IMR-90 (cell line): ENCODE results near the gene COL25A1. TPM values are rescaled to one million over a fixed set of nuclear protein-coding genes. Genes with fewer than 3 reads are reported as not detected.

ENCODE experiments used
- ATAC-seq: fragments of 200-7000 bp; cut with Tn5 transposase; 2 replicates; pipeline ENCODE4 v1.9.1; 2020; ENCODE audit warnings: low read depth, mild to moderate bottlenecking, moderate library complexity
- BruUV-seq: library from RNA; stranded (reverse); fragments of 400-500 nt; replicated peaks from 2 replicates; lab custom pipeline; 2021; lab: Mats Ljungman, UMichigan
- CTCF ChIA-PET: fragments of 300-600 bp; formaldehyde crosslinking; extraction: SDS; loops from one replicate; lab custom pipeline; 2021; ENCODE audit warnings: antibody characterized with exemption; lab: Yijun Ruan, JAX
- POLR2A ChIA-PET: fragments of 300-600 bp; sonication (Branson Sonifier 250); formaldehyde crosslinking; loops from one replicate; lab custom pipeline; 2022; ENCODE audit warnings: antibody characterized with exemption; ENCODE audit not compliant: unreplicated experiment; lab: Charles Lee
- DNase-seq: peaks from one replicate; pipeline ENCODE4 v3.0.0; 2013
- H2AFZ ChIP-seq: replicated peaks from 2 replicates; pipeline ENCODE3; 2013; ENCODE audit warnings: low read length, mild to moderate bottlenecking; ENCODE audit not compliant: poor library complexity
- H2AK5ac ChIP-seq: 2 replicates; pipeline ENCODE4 v1.6.1; 2013; ENCODE audit warnings: low read depth, low read length, inconsistent platforms
- H2AK9ac ChIP-seq: replicated peaks from 2 replicates; pipeline ENCODE3; 2013; ENCODE audit warnings: mild to moderate bottlenecking, low read depth, low read length, moderate library complexity; ENCODE audit not compliant: poor library complexity
- H2BK120ac ChIP-seq: 2 replicates; pipeline ENCODE4 v1.6.1; 2013; ENCODE audit warnings: low read depth, low read length, inconsistent platforms
- H2BK15ac ChIP-seq: 3 replicates; pipeline ENCODE4 v1.6.1; 2013; ENCODE audit warnings: low read depth, low read length, inconsistent platforms
- H2BK20ac ChIP-seq: 2 replicates; pipeline ENCODE4 v1.6.1; 2013; ENCODE audit warnings: low read depth, mild to moderate bottlenecking, inconsistent platforms, low read length, moderate library complexity
- H2BK5ac ChIP-seq: 2 replicates; pipeline ENCODE4 v1.6.1; 2013; ENCODE audit warnings: mild to moderate bottlenecking, low read depth, low read length, inconsistent platforms; ENCODE audit not compliant: poor library complexity, severe bottlenecking
- H3K14ac ChIP-seq: replicated peaks from 2 replicates; pipeline ENCODE4 v1.6.1; 2013; ENCODE audit warnings: low read depth, low read length, inconsistent platforms
- H3K18ac ChIP-seq: 2 replicates; pipeline ENCODE4 v1.6.1; 2013; ENCODE audit warnings: low read depth, low read length, control low read depth
- H3K23ac ChIP-seq: 2 replicates; pipeline ENCODE4 v1.6.1; 2013; ENCODE audit warnings: low read depth, low read length, inconsistent platforms
- H3K27ac ChIP-seq: 2 replicates; pipeline ENCODE4 v1.5.1; 2013; ENCODE audit warnings: mild to moderate bottlenecking, control low read depth, low read length; ENCODE audit not compliant: insufficient read depth
- H3K27me3 ChIP-seq: 2 replicates; pipeline ENCODE4 v1.6.1; 2013; ENCODE audit warnings: low read length; ENCODE audit not compliant: control insufficient read depth, insufficient read depth
- H3K36me3 ChIP-seq: 2 replicates; pipeline ENCODE4 v1.6.1; 2013; ENCODE audit warnings: low read length, mixed read lengths; ENCODE audit not compliant: control insufficient read depth, insufficient read depth
- H3K4ac ChIP-seq: 2 replicates; pipeline ENCODE4 v1.6.1; 2013; ENCODE audit warnings: low read depth, low read length, inconsistent platforms
- H3K4me1 ChIP-seq: 2 replicates; pipeline ENCODE4 v1.6.1; 2013; ENCODE audit warnings: low read length, mixed read lengths; ENCODE audit not compliant: control insufficient read depth, insufficient read depth
- H3K4me2 ChIP-seq: 2 replicates; pipeline ENCODE4 v1.6.1; 2013; ENCODE audit warnings: low read depth, mild to moderate bottlenecking, control low read depth, low read length, moderate library complexity
- H3K4me3 ChIP-seq: 2 replicates; pipeline ENCODE4 v1.5.1; 2013; ENCODE audit warnings: low read depth, mild to moderate bottlenecking, control low read depth, low read length, moderate library complexity; ENCODE audit not compliant: insufficient read depth
- H3K56ac ChIP-seq: 2 replicates; pipeline ENCODE4 v1.6.1; 2013; ENCODE audit warnings: low read length, inconsistent platforms; ENCODE audit not compliant: insufficient read depth; ENCODE audit errors: extremely low read depth
- H3K79me1 ChIP-seq, 2 experiments: 2 replicates each; pipeline ENCODE4 v1.6.1; 2013; ENCODE audit warnings: low read length in 2 of 2, inconsistent platforms in 1 of 2, low read depth in 1 of 2
- H3K9ac ChIP-seq: 2 replicates; pipeline ENCODE4 v1.6.1; 2013; ENCODE audit warnings: low read depth, low read length, control low read depth
- H3K9me1 ChIP-seq: 2 replicates; pipeline ENCODE4 v1.6.1; 2013; ENCODE audit warnings: low read length, inconsistent platforms; ENCODE audit not compliant: insufficient read depth
- H3K9me3 ChIP-seq: 2 replicates; pipeline ENCODE4 v1.6.1; 2013; ENCODE audit warnings: low read length; ENCODE audit not compliant: control insufficient read depth, insufficient read depth
- H4K20me1 ChIP-seq: 2 replicates; pipeline ENCODE4 v1.6.1; 2013; ENCODE audit warnings: low read length, inconsistent platforms; ENCODE audit not compliant: insufficient read depth
- H4K5ac ChIP-seq: 2 replicates; pipeline ENCODE4 v1.6.1; 2013; ENCODE audit warnings: mild to moderate bottlenecking, low read depth, low read length, control low read depth
- H4K8ac ChIP-seq, 2 experiments: 2 replicates each; pipeline ENCODE4 v1.6.1; 2013; ENCODE audit warnings: low read depth in 2 of 2, low read length in 2 of 2, control low read depth in 1 of 2, inconsistent platforms in 1 of 2
- H4K91ac ChIP-seq: 2 replicates; pipeline ENCODE4 v1.6.1; 2013; ENCODE audit warnings: low read depth, low read length, inconsistent platforms; ENCODE audit not compliant: insufficient read depth
- CTCF ChIP-seq: conservative IDR thresholded peaks from 2 replicates; pipeline ENCODE4 v1.5.1; 2012; ENCODE audit warnings: mild to moderate bottlenecking, low read depth, low read length, improper control_type of control experiment
- FOS ChIP-seq: fragments of 150-350 bp; IDR thresholded peaks from 2 replicates; pipeline ENCODE4 v1.6.1; 2016; ENCODE audit warnings: low read depth, low read length
- MXI1 ChIP-seq: IDR thresholded peaks from 2 replicates; pipeline ENCODE4 v1.6.1; 2012; ENCODE audit warnings: low read depth, mild to moderate bottlenecking, low read length, moderate library complexity, borderline replicate concordance
- NFE2L2 ChIP-seq: fragments of 150-350 bp; IDR thresholded peaks from 2 replicates; pipeline ENCODE4 v1.6.1; 2016; ENCODE audit warnings: low read depth, mild to moderate bottlenecking, low read length
- POLR2A ChIP-seq: IDR thresholded peaks from 2 replicates; pipeline ENCODE4 v1.6.1; 2012; ENCODE audit warnings: mild to moderate bottlenecking, low read depth, low read length
- RAD21 ChIP-seq: IDR thresholded peaks from 2 replicates; pipeline ENCODE4 v1.6.1; 2012; ENCODE audit warnings: low read length, improper control_type of control experiment
- RFX5 ChIP-seq: IDR thresholded peaks from 2 replicates; pipeline ENCODE4 v1.8.0; 2012; ENCODE audit warnings: low read depth, mild to moderate bottlenecking, low read length, moderate library complexity
- SMC3 ChIP-seq: fragments of 150-350 bp; IDR thresholded peaks from 2 replicates; pipeline ENCODE4 v1.6.1; 2016; ENCODE audit warnings: low read depth, mild to moderate bottlenecking, antibody characterized with exemption, low read length, moderate library complexity
- WGBS, 2 experiments: methylation state at CpG; one replicate each; pipeline versions ENCODE4 v1.1.5 to v1.1.7; 2013; ENCODE audit warnings: missing lambda C conversion rate in 2 of 2; ENCODE audit not compliant: insufficient read length in 1 of 2; ENCODE audit errors: extremely low coverage in 2 of 2; 5-methylcytosine and 5-hydroxymethylcytosine counted together
- dilution Hi-C: fragments of 300-500 bp; cut with HindIII; formaldehyde crosslinking; loops from one replicate; pipeline ENCODE4 v1.14.3; 2018; ENCODE audit warnings: low sequenced_read_pairs; ENCODE audit not compliant: unreplicated experiment
- in situ Hi-C: fragments of 300-500 bp; cut with MboI; formaldehyde crosslinking; loops from 3 replicates; pipeline ENCODE4 v1.14.3; 2019; ENCODE audit warnings: low sequenced_read_pairs, inconsistent platforms, mixed read lengths
- intact Hi-C: fragments of 100-400 bp; cut with micrococcal nuclease; formaldehyde crosslinking; loops from 2 replicates; pipeline ENCODE4 v1.10.0; 2022
- polyA plus RNA-seq, 3 experiments: library from polyadenylated mRNA; depleted of rRNA; stranded (reverse); fragments of >200 nt; gene quantifications; 2 replicates each; pipeline ENCODE4 v1.2.3, GENCODE V29; 2012; ENCODE audit warnings: low replicate concordance in 1 of 3
- total RNA-seq: library from RNA; depleted of rRNA; stranded (reverse); fragments of >200 nt; gene quantifications from 2 replicates; pipeline ENCODE4 v1.2.3, GENCODE V29; 2012

The COL25A1 gene
- total and polyA plus RNA-seq, 2 of the 4 experiments (the other 2 are of a cell fraction) = under 0.01 to 0.05 TPM

DNA sequence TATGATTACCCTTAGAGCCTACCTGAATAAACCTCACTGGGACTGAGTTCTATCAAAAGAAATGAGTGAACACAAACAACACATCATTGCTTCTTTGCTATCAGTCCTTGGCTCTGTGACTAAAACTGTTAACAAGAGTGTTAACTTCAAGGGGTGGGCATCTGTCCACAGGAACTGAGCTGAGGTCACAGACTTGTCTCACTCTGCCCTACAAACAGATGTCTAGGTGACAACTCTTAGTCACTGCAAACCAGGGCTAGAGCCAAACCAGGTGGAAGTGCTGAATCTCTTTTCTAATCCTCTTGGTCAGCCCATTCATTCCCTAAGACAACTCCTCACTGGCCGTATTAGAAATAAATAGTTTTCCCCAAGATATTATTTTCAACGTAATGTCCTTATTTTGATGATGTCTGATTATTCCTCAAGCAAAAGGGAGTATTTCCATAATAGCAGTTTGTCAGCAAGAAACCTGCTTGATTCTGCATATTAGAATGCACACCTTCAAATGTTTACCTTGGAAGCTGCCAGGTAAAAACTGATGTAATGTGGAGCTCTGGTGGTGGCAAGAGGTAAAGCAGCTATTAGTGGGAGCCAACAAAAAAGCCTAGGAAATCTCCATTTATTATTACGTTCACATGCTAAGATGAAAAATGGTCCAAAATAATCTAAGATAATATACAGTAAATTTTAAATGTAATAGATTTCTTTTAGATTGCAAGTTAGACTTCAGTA, 4.0 kb downstream of the COL25A1 start:
- Histone ChIP-seq H2AK9ac (no peak overlapping the region), H3K4me3 (no peak overlapping the region), H2BK5ac (no peak overlapping the region), H2AFZ (no peak overlapping the region), H3K4me2 (no peak overlapping the region), H3K4ac (no peak overlapping the region), H3K79me1 (no peaks in the 10 kb centered on the region), H3K4me1 (no peaks in the 10 kb centered on the region), H4K8ac (no peak overlapping the region), H2BK15ac (no peak overlapping the region), H3K18ac (no peak overlapping the region), H3K23ac (no peak overlapping the region), H3K14ac (no peak overlapping the region), H3K9ac (no peak overlapping the region), H3K27ac (no peak overlapping the region), H2BK120ac (no peak overlapping the region), H2AK5ac (no peak overlapping the region), H3K27me3 (peaks cover 28% of the 10 kb centered on the region), H3K9me3 (peaks cover 5% of the 10 kb centered on the region; the same call in 1 of the 2 replicates), H3K9me1 (no peaks in the 10 kb centered on the region), H2BK20ac (no peak overlapping the region), H4K20me1 (no peaks in the 10 kb centered on the region), H3K36me3 (no peaks in the 10 kb centered on the region), H4K91ac (no peak overlapping the region), H4K5ac (no peak overlapping the region), H3K56ac (no peak overlapping the region)
- no CpG with 5 or more reads among the region's 3 CpGs for WGBS, 2 experiments
- intact Hi-C loops (loop anchor here (5.0 kb wide), 1 partner anchor 461 kb away; no protein-coding TSS in a partner anchor), dilution Hi-C loops (no loop called here), in situ Hi-C loops (no loop called here)
- POLR2A ChIA-PET = no interaction called here
- CTCF ChIA-PET = no interaction called here
- DNase-seq (no peak), ATAC-seq (no peak)
- TF ChIP-seq SMC3 (no peak), RFX5 (no peak), FOS (no peak), NFE2L2 (no peak), POLR2A (no peak), RAD21 (peak; percentile 37; the same call in 1 of the 2 replicates), CTCF (peak; percentile 41), MXI1 (no peak)
- BruUV-seq = no TSS peak
